ENCODE measurements around the gene CDC42EP5.
"Not testable (repeated sequence)": the region's sequence is repeated elsewhere in the genome, so short reads cannot be mapped to it uniquely, and the experiment has no call there.

Gene CDC42EP5

DNA sequence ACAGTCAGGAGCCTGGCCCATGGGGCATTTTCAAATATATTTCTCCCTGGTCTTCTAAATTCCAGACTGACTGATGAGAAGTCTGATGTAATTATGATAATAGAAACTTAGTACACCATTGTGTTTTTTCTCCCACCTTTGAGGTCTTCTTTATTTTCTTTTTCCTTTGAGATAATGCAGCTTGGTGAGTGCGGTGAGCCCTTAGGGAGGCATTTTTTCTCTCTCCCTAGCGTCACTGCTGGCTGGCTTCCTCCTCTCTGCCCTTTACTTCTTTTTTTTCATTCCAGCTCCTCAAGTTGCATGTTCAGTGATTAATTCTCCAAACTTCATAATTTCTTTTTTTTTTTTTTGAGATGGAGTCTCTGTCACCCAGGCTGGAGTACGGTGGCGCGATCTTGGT, 12.8 kb upstream of the CDC42EP5 start:
- no peak for FAIRE-seq

DNA sequence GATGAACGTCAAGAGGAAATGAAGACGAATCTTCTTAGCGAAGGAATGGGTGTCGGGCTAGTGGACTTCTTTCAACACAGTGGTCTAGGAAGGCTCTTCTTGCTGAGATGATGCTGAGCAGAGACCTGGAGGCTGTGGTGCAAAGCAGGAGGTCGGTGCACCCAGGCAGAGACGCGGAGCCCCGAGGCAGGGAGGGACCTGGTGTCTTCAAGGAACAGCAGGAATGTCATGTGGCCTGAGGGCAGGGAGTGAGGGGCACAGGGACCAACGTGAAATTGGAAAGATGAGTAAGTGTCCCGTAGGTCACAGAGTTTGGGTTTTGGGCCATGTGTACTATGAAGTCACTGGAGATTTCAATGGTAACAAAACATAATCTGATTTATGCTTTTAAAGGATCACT, 11.4 kb upstream of the CDC42EP5 start:
- FAIRE-seq = no peak

DNA sequence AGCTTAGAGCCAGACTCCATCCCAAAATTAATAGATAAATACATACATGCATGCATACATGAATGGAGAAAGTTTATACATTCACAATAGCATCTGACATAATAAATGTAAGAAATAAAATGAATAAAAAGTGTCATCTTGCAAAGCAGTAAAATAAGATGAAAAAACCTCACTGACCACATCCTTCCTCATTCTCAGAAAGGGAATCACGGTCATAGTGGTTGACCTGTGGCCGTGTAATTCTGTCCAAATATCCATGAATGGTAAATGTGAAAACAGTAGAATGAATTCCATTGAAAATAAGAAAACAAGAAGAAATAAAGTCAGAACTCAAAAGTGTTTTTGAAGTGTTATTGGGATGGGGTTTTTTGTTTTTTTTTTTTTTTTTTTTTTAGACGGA, 9.8 kb upstream of the CDC42EP5 start:
- FAIRE-seq = no peak

DNA sequence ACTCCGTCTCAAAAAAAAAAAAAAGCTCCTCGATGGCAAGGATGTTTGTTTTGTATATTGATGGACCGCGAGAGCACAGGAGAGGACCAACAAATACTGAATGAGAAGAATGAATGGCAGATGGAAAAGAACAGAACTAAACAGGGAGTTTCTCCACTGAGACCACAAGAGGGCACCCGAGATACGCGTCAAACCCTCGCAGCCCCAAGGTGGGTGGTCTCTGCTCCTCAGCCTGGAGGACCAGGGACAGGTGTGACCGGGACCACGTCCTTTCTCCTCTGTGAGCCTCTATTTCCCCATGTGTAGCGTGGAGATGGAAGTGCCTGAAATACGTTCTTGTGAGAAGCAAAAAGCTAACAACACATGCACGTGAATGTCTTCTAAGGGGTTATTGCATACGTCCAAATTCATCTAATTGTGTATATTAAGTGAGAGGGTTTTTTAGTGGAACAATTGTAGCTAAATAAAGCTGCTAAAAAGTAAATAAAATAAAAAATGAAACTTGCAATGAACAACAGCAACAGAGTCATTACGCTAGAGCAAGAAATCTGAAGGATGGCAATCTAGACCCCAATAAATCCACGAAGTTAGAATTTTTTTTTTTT, 8.3 kb upstream of the CDC42EP5 start:
- FAIRE-seq = no peak

DNA sequence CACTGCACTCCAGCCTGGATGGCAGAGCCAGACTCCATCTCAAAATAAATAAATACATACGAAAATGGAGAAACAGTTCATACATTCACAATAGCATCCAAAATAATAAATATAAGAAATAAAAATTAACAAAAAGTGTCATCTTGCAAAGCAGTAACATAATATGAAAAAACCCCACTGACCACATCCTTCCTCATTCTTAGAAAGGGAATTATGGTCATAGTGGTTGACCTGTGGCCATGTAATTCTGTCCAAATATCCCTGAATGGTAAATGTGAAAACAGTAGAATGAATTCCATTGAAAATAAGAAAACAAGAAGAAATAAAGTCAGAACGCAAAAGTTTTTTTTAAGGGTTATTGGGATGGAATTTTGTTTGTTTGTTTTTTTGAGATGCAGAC, 7.0 kb upstream of the CDC42EP5 start:
- FAIRE-seq = no peak

DNA sequence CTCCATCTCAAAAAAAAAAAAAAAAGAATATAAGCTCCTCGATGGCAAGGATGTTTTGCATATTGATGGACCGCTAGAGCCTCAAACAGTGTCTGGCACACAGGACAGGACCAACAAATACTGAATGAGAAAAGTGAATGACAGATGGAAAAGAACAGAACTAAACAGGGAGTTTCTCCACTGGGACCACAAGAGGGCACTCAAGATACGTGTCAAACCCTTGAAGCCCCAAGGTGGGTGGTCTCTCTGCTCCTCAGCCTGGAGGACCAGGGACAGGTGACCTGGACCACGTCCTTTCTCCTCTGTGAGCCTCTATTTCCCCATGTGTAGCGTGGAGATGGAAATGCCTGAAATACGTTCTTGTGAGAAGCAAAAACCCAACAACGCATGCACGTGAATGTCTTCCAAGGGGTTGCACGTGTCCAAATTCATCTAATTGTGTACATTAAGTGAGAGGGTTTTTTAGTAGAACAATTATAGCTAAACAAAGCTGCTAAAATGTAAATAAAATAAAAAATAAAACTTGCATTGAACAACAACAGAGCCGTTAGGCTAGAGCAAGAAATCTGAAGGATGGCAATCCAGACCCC, 5.7 kb upstream of the CDC42EP5 start:
- no peak for FAIRE-seq

DNA sequence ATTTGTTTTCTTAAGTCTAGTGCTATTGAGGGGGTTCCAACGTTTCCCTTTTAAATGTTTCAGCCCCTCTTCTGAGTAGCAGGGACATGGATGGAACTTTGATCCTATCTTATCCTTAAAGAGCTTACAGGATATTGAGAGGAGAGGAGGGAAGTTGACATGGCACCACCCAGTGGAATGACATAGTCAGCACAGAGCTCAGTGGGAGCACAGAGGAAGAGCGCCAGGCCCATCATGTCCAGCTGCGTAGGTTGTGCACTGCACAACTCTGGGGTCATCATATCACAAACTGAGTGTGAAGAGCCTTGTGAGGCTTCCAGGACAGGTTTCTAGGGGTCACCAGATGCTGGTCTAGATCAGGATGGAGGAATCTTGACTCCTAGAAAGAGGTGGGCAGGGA, 4.6 kb upstream of the CDC42EP5 start:
- FAIRE-seq = no peak

DNA sequence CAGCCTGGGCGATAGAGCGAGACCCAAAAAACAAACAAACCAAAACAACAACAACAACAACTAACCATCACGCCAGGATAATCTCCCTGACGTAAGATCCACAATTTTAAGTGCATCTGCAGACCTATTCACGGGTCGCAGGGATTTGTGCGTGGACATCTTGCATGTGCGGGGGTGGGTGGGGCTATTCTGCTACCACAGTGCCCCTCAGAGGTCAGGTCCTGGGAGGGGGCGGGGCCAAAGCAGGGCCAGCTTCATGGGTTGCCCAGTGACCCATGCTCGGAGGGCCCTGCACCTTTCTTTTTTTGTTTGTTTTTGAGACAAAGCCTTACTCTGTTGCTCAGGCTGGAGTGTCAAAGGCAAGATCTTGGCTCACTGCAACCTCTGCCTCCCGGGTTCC, 2.6 kb upstream of the CDC42EP5 start:
- no peak for FAIRE-seq

DNA sequence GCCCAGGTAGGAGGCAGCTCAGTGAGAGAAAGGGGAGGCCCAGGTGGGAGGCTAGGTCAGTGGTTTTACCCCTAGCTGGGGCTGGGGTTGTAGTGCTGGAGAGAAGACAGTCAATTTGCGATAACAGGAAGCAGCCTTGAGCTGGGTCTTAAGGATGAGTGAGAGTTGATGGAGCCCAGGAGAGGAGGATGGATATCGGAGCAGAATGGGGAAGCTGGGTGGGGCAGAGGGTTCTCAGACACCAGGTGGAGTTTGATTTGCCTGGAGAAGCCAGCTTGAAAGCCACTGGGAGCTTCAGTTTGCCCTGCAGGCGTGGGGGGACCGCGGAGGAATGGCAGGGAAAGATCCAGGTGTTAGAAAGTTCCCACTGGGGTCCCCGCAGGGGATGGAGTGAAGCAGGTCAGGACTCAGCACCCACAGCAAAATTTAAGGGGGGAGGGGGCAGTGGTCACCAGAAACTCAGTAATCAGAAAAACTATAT, 836 bp upstream of the CDC42EP5 start:
- FAIRE-seq = no peak

DNA sequence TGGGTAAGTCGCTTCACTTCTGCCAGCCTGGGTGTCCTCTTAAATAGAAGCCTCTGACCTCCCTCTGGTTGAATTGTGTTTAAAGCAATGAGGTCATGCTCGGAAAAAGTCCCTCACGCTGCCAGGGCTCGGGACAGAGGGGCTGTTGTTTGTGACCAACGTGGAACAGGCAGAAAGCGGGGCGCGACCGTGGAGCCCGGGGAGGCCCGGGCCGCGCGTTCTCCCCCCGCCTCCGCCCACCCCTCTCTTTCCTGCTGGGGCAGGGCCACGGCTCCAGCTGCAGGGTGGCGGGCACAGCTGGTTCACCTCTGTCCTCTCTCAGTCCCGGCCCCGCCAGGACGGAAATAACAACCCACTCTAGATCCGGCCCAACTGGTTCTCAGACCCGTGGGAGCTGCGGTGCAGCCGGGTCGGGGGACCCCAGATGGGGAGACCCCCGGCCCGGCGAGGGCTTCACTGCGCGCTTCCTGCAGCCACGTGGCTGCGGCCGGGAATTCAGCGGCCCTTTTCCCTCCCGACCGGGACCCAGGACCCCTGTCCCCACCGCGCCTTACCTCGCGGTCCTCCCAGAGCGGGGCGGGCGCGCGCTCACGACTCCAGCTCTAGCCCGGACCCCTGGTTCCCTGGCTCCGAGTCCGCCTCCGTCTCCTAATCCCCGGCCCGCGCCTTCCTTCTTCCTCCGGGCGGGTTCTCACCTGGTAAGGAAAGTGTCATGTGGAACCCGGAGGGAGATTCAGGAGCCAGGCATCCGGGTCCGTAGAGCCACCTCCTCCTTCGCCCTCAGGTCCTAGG, 1.9 kb downstream of the CDC42EP5 start:
- no peak for FAIRE-seq

DNA sequence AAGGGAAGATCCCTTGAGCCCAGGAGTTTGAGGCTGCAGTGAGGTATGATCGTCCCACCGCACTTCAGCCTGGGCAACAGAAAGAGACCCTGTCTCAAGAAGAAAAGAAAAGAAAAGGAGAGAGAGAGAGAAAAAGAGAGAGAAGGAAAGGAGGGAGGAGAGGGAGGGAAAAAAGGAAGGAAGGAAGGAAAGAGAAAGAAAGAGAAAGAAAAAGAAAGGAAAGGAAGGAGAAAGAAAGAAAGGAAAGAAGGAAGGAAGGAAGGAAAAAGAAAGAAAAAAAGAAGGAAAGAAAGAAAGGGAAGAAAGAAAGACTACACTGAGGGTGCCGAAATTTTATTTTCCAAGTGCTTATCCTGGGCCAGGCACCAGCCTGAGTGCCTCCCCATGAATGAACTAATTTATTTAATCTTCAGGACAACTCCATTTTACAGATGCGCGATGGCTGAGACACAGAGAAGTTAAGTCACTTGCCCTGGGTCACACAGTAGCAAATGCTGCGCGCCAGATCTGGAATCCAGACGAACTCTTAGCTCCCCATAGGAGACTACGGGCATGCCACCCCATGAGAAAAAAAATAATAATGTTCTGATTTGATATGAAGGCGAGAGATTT, 2.7 kb downstream of the CDC42EP5 start:
- no peak for FAIRE-seq

DNA sequence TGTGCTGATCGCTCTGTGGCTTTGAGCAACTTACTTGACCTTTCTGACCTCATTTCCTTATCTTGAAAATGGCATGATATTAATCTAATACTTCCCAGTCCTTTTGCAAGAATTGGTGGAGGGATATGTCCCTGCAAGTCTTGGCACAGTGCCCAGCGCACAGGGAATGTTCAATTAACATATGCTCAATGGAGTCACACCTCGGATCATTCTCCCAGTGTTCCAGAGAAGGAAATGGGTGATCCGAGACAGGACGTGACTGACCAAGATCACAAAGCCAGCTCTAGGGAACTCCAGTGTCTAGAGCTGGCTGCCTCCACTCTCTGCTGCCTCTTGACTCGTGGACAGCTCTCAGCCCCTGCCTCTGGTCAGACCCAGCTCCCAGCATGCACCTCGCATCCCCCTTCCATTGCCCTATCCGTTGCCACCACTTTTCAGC, 3.6 kb downstream of the CDC42EP5 start:
- no peak for FAIRE-seq

DNA sequence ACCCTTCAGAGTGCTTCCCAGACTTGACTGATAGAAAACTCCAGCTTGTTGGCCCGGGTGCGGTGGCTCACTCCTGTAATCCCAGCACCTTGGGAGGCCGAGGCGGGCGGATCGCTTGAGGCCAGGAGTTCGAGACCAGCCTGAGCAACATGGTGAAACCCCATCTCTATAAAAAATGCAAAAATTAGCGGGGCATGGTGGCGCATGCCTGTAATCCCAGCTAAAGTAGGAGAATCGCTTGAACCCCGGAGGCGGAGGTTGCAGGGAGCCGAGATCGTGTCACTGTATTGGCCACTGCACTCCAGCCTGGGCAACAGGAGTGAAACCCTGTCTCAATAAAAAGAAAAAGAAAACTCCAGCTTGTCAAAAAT, 7.0 kb downstream of the CDC42EP5 start:
- FAIRE-seq = not testable (repeated sequence)

DNA sequence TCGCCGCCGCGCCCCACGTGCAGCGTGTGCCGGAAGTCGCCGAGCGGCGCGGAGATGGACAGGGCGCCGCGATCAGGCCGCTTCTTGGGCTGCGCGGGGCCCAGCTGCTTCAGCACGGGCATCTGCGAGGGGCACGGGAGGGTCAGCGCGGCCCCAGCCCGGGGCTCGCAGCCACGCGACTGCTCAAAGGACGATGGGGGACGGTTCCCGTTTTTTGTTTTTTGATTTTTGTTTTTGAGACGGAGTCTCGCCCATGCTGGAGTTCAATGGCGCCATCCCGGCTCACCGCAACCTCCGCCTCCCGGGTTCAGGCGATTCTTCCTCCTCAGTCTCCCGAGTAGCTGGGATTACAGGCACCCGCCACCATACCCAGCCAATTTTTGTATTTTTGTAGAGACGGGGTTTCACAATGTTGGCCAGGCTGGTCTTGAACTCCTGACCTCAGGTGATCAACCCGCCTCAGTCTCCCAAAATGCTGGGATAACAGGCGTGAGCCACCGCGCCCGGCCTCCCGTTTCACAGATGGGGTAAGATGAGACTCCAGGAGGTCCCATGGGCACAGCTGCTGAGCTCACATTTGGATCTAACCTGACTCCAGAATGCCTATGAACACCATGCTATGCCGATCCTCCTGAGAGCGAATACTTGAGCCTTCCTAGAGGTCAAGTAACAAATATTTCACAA, 7.5 kb downstream of the CDC42EP5 start:
- FAIRE-seq = no peak

DNA sequence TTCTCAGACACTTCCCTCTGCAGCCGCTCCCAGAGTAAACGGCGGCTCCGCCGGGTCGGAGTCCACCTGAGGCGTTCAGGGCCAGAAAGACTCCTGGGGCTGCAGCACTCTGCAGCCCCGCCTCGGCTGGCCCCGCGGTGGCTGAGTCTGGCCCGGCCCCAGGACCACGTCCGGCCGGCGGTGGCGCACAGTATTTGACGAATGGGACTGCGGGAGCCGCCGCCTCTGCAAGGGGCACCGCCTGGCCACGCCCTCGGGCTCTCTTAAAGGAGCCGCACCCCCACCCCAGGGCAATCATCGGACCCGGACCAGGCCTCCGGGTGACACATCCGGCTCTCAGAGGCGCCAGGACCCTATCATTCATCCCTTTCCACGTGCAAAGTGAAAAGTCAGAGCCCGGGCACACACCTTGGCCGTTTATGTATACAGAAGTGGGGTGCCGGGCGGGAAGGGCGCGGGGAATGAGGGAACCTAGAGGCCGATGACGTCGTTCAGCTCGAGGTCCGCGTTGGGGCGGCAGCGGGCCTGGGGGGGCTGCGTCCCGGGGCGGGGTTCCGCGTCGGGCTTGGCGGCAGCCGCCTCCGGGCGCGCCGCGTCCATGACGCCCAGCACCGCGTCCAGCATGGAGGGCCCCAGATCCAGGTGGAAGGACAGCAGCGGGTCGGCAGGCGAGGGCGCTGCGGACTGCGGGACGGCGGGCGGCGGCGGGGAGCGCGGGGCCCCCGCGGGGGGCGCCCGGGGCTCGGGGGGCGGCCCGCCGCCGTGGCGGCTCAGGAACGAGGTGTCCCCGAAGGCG, 8.3 kb downstream of the CDC42EP5 start:
- no peak for FAIRE-seq

DNA sequence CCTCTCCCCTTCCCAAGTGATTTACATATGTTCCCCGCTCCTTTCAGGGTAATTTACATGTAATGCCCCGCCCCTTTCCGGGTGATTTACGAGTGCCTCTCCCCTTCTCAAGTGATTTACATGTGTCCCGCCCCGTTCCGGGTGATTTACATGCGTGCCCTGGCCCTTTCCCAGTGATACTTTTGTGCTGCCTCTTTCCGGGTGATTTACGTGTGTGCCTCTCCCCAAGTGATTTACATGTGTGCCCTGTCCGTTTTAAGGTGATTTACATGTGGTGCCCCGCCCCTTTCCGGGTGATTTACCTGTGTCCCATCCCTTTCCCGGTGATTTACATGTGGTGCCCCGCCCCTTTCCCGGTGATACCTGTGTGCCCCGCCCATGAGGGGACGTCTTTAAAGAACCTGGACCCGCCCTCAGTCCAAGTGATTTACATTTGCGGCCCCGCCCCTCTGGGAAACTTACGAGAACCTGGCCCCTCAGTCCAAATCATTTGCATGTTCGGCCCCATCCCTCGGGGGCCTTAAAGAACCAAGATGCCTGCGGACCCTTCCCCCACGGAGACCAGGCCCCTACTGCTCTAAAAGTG, 9.0 kb downstream of the CDC42EP5 start:
- no peak for FAIRE-seq

DNA sequence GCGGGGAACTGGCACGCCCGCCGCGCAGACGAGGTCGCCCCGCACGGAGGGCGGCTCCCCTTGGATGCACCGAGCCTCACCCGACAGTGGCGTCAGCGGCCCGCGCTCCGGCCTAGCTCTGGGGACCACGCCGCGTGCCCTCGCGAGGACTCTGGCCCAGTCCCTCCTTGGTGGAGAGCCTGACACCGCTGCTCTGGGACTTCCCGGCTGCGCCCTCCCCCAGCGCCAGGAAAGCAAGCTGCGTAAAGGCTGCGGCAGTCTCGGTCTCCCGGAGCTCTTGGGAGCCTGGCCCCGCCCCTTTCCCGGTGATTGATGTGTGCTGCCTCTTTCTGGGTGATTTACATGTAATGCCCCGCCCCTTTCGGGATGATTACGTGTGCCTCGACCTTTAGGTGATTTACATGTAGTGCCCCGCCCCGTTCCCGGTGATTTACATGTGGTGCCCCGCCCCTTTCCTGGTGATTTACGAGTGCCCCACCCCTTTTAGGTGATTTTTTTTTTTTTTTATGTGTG, 9.5 kb downstream of the CDC42EP5 start, which contains the start of gene LENG9:
Gene LENG9 (minus strand): TSS at position 248 of the 513 bp plus-strand sequence. CDS start 252 bp downstream, outside the sequence.
- no peak for FAIRE-seq

DNA sequence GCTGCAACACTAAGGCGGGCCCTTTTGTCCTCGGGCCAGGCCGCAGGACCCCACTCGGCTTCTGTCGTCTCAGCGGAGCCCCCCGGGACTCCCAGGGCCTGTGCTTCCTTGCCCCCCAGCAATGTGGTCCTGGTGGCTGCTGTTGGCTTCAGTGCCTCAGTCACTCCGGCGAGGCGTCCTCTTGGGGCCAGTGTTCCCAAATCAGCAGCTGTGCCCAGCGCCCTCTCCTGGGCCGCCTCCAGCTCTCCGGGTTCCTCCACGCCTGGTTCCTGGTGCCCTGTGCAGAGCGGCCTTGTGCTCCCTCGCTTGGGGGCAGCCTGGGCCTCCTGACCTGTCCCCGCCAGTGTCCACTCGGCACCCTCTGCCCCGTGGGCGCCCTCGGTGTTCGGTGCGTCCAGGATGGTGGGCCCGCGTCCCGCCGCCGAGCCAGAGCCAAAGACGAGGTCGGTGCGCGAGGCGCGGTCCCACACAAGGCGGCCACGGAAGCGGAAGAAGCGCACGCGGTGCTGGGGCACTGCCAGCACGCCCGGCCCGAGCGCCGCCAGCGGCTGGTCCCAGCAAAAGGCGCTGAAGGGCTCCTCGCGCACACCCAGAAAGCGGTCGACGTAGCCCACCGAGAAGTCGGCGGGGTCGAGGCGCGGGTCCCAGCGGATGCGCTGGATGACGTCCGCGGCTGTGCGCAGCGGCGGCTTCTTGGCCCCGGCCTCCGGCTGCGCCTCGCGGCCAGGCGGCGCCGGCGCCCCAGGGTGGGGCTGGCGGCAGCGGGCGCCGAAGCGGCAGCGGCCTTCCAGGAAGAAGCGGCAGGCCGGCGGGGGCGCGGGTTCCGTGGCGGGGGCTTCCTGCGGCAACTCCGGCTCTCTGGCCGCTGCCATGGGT, 10.2 kb downstream of the CDC42EP5 start:
- FAIRE-seq = no peak

DNA sequence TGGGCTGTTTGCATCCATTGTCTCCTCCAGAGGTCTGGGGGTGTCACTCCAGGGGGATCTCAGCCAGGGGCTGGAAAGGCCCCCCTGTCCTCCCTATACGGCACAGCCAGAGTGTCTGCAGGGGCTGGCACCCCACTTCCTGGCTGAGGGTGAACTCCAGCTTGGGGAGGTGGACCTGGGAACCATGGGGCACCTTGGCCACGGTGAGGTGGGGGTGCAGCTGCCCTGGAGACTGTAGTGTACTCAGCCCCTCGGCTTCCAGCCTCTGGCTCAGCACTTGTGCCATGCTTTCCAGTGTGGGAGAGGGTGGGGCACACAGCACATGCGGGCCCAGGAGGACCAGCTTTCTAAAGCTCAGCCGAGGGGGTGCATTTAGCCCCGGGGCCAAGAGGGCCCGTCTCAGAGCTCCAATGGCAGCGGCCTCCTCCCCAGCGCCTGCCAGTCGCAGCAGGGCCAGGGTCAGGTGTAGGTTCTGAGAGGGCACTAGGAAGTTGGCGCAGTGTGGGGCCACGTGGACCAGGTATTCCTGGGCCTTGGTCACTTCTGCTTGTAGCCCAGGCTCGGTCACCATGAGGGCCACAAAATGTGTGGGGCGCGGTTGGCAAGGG, 10.9 kb downstream of the CDC42EP5 start:
- FAIRE-seq = no peak

DNA sequence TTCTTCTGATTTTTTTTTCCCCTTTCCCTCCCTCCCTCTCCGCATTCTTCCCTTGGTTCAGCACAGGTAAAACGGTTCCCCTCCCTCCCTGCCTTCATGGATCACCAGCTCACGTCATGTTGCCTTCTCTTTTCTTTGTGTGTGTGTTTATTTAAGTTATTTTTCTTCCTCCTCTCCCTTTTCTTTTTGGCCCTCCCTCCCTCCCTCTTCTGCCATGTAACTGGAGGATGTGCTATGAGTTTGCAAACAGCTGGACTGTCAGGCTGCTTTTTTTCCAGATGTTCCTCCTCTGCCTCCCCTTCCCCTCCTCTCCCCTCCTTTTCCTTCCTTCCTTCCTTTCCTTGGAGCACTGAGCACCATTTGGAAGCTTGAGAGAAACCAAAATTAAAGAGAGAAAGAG, 11.5 kb downstream of the CDC42EP5 start:
- FAIRE-seq = no peak

Data from A204.1 (cell line).